ENCODE measurements around the gene PDIA5. TPM values are rescaled to one million over a fixed set of nuclear protein-coding genes. Genes with fewer than 3 reads are reported as not detected.
"Not testable (repeated sequence)": the region's sequence is repeated elsewhere in the genome, so short reads cannot be mapped to it uniquely, and the experiment has no call there.

The PDIA5 gene
- total RNA-seq, 1 donor from 2014 or later = 28.5 TPM

DNA sequence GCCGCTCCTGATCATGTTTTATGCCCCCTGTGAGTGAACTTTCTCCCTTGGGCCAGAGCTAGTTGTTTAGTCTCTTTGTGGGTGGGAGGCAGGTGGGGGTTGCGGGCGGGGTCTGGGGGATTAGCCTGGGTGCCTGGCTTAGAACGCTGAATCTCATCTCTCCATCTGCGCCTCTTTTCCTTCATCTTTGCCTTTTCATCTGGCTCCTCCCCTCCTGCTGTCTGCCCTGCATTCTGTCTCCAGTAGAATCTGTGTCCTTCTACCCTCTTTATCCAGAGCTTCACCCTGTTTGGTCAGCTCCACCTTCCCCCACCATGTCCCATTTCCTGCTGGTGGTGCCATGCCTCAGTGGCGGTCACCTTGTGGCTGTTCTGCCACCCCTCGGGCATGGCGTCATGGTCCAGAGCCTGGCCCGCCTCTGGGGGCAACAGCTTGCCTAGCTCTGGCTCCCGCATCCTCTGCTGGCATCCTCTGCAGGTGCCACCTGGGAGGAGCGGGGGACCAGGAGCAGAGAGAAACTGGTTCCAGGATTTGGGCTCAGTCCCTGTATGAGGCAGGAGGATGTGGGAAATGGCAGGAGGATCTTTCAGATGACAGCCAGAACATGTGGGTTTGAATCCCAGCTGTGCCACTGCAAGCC lies 44.3 kb downstream of the PDIA5 start:
- TF ChIP-seq, protein P1, sequence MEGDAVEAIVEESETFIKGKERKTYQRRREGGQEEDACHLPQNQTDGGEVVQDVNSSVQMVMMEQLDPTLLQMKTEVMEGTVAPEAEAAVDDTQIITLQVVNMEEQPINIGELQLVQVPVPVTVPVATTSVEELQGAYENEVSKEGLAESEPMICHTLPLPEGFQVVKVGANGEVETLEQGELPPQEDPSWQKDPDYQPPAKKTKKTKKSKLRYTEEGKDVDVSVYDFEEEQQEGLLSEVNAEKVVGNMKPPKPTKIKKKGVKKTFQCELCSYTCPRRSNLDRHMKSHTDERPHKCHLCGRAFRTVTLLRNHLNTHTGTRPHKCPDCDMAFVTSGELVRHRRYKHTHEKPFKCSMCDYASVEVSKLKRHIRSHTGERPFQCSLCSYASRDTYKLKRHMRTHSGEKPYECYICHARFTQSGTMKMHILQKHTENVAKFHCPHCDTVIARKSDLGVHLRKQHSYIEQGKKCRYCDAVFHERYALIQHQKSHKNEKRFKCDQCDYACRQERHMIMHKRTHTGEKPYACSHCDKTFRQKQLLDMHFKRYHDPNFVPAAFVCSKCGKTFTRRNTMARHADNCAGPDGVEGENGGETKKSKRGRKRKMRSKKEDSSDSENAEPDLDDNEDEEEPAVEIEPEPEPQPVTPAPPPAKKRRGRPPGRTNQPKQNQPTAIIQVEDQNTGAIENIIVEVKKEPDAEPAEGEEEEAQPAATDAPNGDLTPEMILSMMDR (conservative IDR thresholded peaks at IDR 0.05) = no peak
- no peak overlapping the region for H3K27ac Mint-ChIP-seq
- H3K27me3 Mint-ChIP-seq = no peaks in the 10 kb centered on the region
- peaks cover 25% of the 10 kb centered on the region for H3K36me3 Mint-ChIP-seq
- no peaks in the 10 kb centered on the region for H3K4me1 Mint-ChIP-seq (ENCODE audit: unreplicated experiment)
- DNase-seq (ENCODE audit: extremely low spot score, unreplicated experiment) = no peak
- no peaks in the 10 kb centered on the region for H3K9me3 Mint-ChIP-seq
- no peak overlapping the region for H3K4me3 Mint-ChIP-seq

DNA sequence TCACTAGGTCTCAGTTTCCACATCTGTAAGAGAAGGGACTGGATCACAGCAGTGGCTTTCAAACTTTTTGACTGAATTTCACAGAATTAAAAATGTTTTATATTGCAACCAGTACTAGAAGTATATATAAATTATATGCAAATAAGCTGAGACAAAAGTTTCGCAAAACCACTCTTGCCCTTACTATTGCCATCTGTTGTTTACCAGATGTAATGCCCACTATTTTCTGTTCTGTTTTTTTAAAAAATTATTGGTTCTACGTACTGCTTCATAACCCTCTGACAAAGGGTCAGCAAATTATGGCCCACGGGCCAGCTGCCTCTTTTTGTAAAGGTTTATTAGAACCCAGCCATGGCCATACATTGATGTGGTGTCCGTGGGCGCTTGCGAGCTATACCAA lies 44.8 kb downstream of the PDIA5 start:
- H3K36me3 Mint-ChIP-seq = peaks cover 27% of the 10 kb centered on the region
- H3K27ac Mint-ChIP-seq = no peak overlapping the region
- no peaks in the 10 kb centered on the region for H3K9me3 Mint-ChIP-seq
- H3K27me3 Mint-ChIP-seq = no peaks in the 10 kb centered on the region
- DNase-seq (ENCODE audit: extremely low spot score, unreplicated experiment) = no peak
- TF ChIP-seq, protein P1 (conservative IDR thresholded peaks at IDR 0.05) = no peak
- no peaks in the 10 kb centered on the region for H3K4me1 Mint-ChIP-seq (ENCODE audit: unreplicated experiment)
- no peak overlapping the region for H3K4me3 Mint-ChIP-seq

DNA sequence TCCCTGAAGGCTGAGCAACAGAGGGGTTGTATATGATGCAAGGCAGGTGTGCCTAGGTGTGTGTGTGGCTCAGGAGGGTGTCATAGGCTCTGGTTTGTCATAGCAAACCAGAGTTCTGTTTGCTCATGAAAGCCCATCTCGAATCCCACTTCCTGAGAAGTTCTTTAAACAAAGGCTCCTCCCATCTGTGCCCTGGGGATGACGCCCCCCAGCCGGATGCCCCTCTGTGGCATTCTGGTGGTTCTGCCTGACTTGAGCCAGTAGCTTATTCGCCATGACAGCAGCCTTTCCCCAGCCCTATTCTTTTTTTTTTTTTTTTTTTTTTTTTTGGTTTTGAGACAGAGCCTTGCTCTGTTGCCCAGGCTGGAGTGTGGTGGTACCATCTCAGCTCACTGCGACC lies 45.4 kb downstream of the PDIA5 start:
- TF ChIP-seq, protein P1 (conservative IDR thresholded peaks at IDR 0.05) = no peak
- H3K27me3 Mint-ChIP-seq = no peaks in the 10 kb centered on the region
- no peaks in the 10 kb centered on the region for H3K9me3 Mint-ChIP-seq
- H3K36me3 Mint-ChIP-seq = peaks cover 27% of the 10 kb centered on the region
- H3K27ac Mint-ChIP-seq = no peak overlapping the region
- H3K4me3 Mint-ChIP-seq = no peak overlapping the region
- no peak for DNase-seq (ENCODE audit: extremely low spot score, unreplicated experiment)
- no peaks in the 10 kb centered on the region for H3K4me1 Mint-ChIP-seq (ENCODE audit: unreplicated experiment)

DNA sequence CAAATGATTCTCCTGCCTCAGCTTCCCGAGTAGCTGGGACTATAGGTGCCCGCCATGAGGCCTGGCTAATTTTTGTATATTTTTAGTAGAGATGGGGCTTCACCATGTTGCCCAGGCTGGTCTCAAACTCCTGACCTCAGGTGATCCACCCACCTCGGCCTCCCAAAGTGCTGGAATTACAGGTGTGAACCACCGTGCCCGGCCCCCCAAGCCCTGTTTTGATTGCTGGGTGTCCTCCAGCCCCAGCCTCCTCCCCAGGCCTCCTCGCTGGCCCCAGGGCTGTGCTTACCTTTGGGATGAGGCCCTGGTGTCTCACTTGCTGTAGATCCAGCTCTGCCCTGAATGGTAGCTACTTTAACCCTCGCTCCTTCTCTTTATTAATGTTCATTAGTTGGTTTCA lies 45.8 kb downstream of the PDIA5 start:
- DNase-seq (ENCODE audit: extremely low spot score, unreplicated experiment); H3K4me1 Mint-ChIP-seq (ENCODE audit: unreplicated experiment); H3K27ac Mint-ChIP-seq; H3K27me3 Mint-ChIP-seq; H3K9me3 Mint-ChIP-seq; H3K4me3 Mint-ChIP-seq: not testable (repeated sequence)
- peaks cover 30% of the 10 kb centered on the region for H3K36me3 Mint-ChIP-seq

DNA sequence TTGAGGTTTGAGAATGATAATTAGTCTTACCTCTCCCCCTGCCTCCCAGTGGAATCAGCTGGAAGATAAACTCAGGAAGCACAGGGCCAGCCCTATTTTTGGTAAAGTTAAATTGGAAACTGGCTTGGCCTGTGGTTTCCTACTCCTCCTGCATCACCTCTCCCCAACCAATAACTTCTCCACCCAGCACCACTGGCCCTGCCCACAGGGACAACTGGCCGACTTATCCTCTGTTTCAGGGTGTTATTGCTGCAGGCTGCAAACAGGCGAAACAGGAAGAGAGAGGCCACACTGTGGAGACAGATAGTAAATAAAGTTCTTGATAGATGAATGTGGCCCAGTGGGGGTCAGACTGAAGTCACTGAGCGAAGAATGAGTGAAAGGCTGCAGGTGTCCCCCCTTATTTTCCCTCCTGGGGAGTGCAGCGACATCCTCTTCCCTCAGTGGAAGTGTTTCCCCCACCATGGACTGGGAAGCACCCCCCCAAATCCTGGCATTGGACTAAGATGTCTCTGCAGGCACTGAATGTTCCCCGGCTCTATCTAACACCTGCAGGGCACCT lies 47.1 kb downstream of the PDIA5 start:
- Mint-ChIP-seq H3K4me1 (ENCODE audit: unreplicated experiment) (no peaks in the 10 kb centered on the region), H3K36me3 (peaks cover 31% of the 10 kb centered on the region), H3K27me3 (no peaks in the 10 kb centered on the region), H3K9me3 (no peaks in the 10 kb centered on the region), H3K27ac (peak overlapping the region; percentile 21), H3K4me3 (no peak overlapping the region)
- DNase-seq (ENCODE audit: extremely low spot score, unreplicated experiment) = no peak
- TF ChIP-seq, protein P1 (conservative IDR thresholded peaks at IDR 0.05) = no peak

DNA sequence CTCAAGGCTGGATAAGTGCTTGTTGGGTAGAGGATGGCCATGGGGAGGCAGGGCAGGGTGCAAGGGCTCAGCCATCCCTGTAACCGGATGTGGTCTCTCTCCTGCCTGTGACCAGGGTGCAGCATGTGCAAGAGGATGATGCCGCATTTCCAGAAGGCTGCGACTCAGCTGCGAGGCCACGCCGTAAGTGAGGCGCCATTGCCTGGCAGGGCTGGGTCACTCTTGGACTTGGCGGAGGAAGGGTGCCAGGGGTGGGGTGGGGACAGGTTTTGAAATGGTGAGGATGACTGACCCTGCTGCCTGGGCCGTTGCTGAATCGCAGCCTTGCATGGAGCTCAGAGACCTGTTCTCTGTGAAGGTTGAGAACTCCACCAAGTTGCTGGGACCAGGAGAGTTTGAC lies 49.3 kb downstream of the PDIA5 start:
- no peaks in the 10 kb centered on the region for H3K4me1 Mint-ChIP-seq (ENCODE audit: unreplicated experiment)
- TF ChIP-seq, protein P1 (conservative IDR thresholded peaks at IDR 0.05) = no peak
- no peak for DNase-seq (ENCODE audit: extremely low spot score, unreplicated experiment)
- H3K9me3 Mint-ChIP-seq = no peaks in the 10 kb centered on the region
- H3K36me3 Mint-ChIP-seq = peaks cover 41% of the 10 kb centered on the region
- H3K4me3 Mint-ChIP-seq = no peak overlapping the region
- H3K27ac Mint-ChIP-seq = no peak overlapping the region
- no peaks in the 10 kb centered on the region for H3K27me3 Mint-ChIP-seq

Measured in type B pancreatic cell (in vitro differentiated cells).